HG03103 (cell line): ENCODE results near the gene DOCK4.

Experiments
- ATAC-seq: cut with Tn5 transposase; IDR thresholded peaks from one replicate; pipeline ENCODE4 v1.9.1; 2021; ENCODE audit warnings: low read depth; ENCODE audit not compliant: unreplicated experiment

The DOCK4 gene

GRCh38 chr7:112023282-112023681 is 182.9 kb downstream of the DOCK4 start:
- ATAC-seq, result no peak

DNA sequence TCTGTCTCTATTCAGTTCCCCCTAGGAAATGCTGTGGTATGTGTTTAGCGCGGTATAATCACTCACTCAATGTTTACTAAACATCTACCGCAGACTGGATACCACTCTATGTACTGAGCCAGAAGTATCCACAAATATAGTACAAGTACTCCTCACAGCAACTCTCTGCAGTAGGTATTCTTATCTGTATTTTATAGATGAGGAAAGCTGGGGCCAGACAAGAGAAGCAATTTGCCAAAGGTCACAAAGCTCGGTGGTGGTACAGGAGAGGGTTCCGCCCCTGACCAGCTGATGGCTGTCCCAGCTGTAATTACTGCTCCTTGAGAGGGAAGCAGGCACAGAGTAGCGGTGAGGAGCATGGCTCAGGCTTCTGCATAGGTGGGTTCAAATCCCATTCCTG is 184.1 kb downstream of the DOCK4 start:
- ATAC-seq, result no peak

- no peak for ATAC-seq
These were observed 184.7 kb downstream of the DOCK4 start for GRCh38 chr7:112021379-112022044.

GRCh38 chr7:112020800-112021199 is 185.4 kb downstream of the DOCK4 start:
- no peak for ATAC-seq

GRCh38 chr7:112019932-112020331 is 186.3 kb downstream of the DOCK4 start:
- no peak for ATAC-seq

- ATAC-seq, result no peak
These were observed 187.7 kb downstream of the DOCK4 start for GRCh38 chr7:112018305-112019030.

DNA sequence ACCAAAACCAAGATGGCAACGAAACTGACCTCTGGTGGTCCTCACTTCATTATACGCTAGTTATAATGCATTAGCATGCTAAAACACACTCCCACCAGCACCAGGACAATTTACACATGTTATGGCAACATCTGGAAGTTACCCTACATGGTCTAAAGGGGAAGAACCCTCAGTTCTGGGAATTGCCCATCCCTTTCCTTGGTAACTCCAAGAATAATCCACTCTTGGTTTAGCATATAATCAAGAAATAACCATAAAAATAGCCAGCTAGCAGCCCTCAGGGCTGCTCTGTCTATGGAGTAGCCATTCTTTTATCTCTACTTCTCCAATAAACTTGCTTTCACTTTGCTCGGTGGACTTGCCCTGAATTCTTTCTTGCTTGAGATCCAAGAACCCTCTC is 191.1 kb downstream of the DOCK4 start:
- ATAC-seq, result no peak

DNA sequence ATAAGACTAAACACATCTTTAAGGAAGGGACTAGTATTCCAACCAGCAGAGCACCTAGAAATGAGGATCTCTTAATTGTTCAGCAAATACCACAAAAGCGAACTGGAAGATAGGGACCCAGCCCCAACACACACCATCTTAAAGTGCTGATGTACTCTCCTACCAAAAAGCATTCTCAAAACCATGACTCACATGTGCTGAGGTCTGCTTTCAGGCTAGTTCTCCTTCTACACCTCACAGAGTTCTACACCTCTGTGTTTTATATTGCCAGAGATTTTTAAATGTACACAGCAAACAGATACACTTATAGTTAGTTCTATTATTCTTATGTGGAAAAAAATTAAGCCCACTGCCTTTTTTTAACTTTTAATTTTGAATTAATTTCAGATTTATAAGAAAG is 191.9 kb downstream of the DOCK4 start:
- no peak for ATAC-seq

GRCh38 chr7:112013274-112013673 is 192.9 kb downstream of the DOCK4 start:
- no peak for ATAC-seq

DNA sequence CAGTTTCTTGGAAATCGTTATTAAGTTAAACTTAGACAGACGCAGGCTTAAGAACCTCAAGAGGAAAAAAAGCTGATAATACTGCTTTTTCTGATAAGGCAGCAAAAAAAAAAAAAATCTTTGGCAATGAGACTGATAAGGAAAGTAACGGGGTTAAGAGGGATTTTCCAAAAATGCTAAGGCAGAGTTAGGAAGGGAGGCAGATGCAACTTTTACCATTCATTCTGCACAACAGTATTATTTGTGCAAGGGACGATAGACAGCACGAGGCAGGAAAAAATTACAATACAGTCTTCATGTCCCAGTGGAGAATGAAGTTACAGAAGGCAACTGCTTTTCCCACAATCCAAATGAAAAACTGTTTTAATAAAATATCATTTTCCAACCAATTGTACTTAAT is 194.0 kb downstream of the DOCK4 start:
- no peak for ATAC-seq

GRCh38 chr7:112010994-112011393 is 195.2 kb downstream of the DOCK4 start:
- ATAC-seq, result no peak

DNA sequence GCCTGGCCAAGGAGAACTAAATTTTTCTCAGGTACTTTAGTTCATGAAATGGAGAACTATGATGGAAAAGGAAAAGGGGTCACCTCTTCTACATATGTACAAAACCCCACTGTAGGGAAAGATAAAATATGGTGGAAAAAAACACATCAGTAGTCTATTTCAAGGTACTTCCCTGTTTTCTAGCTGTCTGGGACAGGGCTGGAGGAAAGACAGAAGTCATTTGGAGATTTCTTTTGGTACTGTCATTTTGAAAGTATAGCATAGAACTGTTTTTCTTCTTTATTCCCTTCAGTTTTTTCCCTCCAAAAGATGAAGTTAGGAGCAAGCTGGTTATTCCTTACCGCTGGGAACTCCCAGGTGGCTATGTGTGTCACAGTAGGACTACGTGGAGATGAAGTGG is 196.1 kb downstream of the DOCK4 start:
- no peak for ATAC-seq

DNA sequence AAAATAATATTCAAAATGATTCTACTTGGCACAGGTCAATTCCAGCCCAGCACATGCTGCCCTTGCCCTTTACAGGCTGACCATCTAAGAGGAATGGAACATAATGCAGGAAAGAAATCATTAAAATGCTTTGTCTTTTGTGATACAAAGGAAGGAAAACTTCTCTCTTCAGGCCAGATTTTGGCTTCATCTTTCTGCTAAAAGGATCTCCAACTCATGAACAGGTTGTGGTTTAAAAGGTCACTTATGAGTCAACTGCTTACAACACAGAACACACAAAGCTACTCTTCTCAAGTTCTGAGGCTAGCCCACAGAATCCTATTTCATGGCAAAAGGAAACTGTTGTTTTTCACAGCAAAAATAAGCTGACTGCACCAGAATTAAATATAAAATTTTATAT is 197.1 kb downstream of the DOCK4 start:
- peak; percentile 66 for ATAC-seq

DNA sequence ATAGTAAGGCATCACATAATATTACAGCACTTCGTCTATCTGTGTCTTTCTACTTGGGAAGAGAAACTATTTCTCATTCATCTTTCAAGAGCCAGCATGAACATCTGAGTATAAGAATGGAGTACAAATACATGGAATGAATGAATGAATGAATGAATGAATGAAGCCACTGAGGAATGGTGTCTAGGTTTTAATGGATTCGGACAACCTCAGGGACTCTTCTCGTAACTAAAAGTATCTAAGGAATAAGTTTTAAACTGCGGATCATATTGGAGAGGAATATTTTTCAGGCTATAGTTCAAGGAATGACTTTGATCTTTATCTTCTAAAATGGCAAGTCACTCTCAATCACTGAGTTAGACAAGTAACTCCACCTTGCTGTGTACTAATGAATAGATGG is 199.0 kb downstream of the DOCK4 start:
- ATAC-seq, result no peak

DNA sequence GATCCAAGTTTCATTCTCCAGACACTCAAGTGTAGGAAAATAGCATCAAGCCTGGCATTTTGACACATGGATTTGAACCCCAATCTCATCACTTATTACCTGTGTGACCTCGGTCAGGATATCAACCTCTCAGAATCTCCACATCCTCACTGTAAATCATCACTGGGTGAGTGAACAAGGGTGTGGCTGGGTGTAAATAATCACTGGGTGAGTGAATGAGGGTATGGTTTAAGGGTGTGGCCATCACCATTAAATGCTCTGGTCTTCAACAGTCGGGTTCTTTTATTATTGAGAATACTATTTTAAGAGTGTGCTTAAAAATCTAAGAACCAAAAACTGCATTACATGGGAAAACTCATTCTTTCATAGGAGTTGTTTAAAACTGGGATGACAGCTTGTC is 200.1 kb downstream of the DOCK4 start:
- ATAC-seq, result no peak

DNA sequence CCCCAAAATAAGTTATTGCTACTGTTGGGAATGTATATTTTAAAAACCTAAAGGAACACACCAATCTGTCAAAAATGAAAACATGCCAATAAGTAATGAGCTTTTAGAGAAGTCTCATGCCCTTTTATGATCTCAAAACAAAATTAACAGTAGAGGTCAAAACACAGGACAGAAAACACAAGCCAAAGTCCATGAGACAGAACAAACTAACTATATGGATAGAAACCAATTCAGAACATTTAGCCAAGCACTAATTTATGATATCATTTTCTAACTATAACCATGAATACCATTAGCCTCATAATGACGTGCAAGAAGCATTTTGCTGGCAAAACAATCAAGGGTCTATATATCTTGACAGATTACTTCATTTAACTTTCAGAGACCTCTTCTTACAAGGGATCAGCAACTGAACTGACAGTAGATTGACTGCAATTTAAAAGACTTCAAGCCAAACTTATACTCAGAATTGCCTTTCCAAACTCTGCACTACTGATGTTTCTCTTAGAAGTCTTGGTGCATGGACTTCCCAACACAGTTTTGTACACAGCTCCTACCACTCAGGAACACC is 200.9 kb downstream of the DOCK4 start:
- no peak for ATAC-seq

DNA sequence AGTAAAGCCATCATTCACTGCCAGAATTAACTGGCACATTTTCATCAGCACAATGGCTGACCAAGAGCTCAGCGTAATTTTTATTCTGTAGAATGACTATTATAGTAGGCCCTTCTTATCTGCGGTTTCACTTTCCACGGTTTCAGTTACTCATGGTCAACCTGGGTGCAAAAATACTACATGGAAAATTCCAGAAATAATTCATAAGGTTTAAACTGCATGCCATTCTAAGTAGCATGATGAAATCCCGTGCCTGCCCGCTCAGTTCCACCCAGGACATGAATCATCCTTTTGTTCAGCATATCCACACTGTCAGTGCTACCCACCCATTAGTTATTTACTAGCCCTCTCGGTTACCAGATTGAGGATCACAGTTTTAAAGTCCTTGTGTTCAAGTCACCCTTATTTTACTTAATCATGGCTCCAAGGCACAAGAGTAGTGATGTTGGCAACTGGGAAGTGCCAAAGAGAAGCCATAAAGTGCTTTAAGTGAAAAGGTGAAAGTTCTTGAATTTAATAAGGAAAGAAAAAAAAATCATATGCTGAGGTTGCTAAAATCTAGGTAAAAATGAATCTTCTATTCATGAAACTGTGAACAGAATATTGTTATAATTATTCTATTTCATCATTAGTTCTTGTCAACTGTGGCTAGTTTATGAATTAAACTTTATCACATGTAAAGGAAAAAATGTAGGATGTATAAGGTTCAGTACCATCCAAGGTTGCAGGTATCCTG is 204.9 kb downstream of the DOCK4 start:
- no peak for ATAC-seq

- ATAC-seq, result no peak
These were observed 207.9 kb downstream of the DOCK4 start for GRCh38 chr7:111998326-111998725.

- ATAC-seq, result no peak
These were observed 208.7 kb downstream of the DOCK4 start for GRCh38 chr7:111997546-111997945.

- ATAC-seq, result no peak
These were observed 213.6 kb downstream of the DOCK4 start for GRCh38 chr7:111992601-111993000.

- no peak for ATAC-seq
These were observed 215.6 kb downstream of the DOCK4 start for GRCh38 chr7:111990643-111991042.
